ENCODE results near the gene RALA. TPM values are rescaled to one million over a fixed set of nuclear protein-coding genes. Genes with fewer than 3 reads are reported as not detected.
"Not testable (repeated sequence)": the region's sequence is repeated elsewhere in the genome, so short reads cannot be mapped to it uniquely, and the experiment has no call there.

RALA gene
- polyA plus RNA-seq, 6 donors from 2014 or later, result 28.2 to 52.2 (median 40.2) TPM

GRCh38 chr7:39667341-39667923 lies 44.1 kb downstream of the RALA start:
- Mint-ChIP-seq H3K9me3 (peaks cover 0 to 5% (median 2%) of the 10 kb centered on the region in 7 donors), H3K27me3 (no peaks in the 10 kb centered on the region), H3K4me1 (peaks cover 6 to 45% (median 26%) of the 10 kb centered on the region in 3 donors), H3K36me3 (peaks cover 15 to 16% of the 10 kb centered on the region in 2 donors), H3K27ac (peak overlapping the region in 2 of 6 donors; percentile 10 to 22), H3K4me3 (no peak overlapping the region)
- ATAC-seq (ENCODE audit: low read depth in 2 of 2) (no peak), DNase-seq (no peak)

- H3K4me3 Mint-ChIP-seq; H3K9me3 Mint-ChIP-seq; H3K36me3 Mint-ChIP-seq; ATAC-seq (ENCODE audit: low read depth in 2 of 2); H3K27me3 Mint-ChIP-seq; DNase-seq: not testable (repeated sequence)
- H3K4me1 Mint-ChIP-seq, result peaks cover 6 to 40% (median 29%) of the 10 kb centered on the region in 3 donors
- peak overlapping the region in 1 of 6 donors; percentile 26 for H3K27ac Mint-ChIP-seq
These were observed 44.9 kb downstream of the RALA start for GRCh38 chr7:39668280-39668679.

GRCh38 chr7:39670052-39670451 lies 46.7 kb downstream of the RALA start:
- Mint-ChIP-seq H3K36me3 (peaks cover 3% of the 10 kb centered on the region in 2 donors), H3K4me3 (no peak overlapping the region), H3K27me3 (no peaks in the 10 kb centered on the region), H3K4me1 (peaks cover 6 to 30% (median 23%) of the 10 kb centered on the region in 3 donors), H3K9me3 (no peaks in the 10 kb centered on the region), H3K27ac (peak overlapping the region in 1 of 6 donors; percentile 39)
- ATAC-seq (ENCODE audit: low read depth in 2 of 2), result no peak
- no peak for DNase-seq

- Mint-ChIP-seq H3K4me1 (peaks cover 6 to 31% (median 22%) of the 10 kb centered on the region in 3 donors), H3K9me3 (no peaks in the 10 kb centered on the region), H3K4me3 (no peak overlapping the region), H3K27me3 (no peaks in the 10 kb centered on the region), H3K36me3 (peaks cover 0 to 4% of the 10 kb centered on the region in 2 donors), H3K27ac (peak overlapping the region in 4 of 6 donors; percentile 4 to 97 (median 28))
- DNase-seq (no peak), ATAC-seq (ENCODE audit: low read depth in 2 of 2) (no peak)
These were observed 47.6 kb downstream of the RALA start for GRCh38 chr7:39670934-39671333.

- H3K27ac Mint-ChIP-seq, result no peak overlapping the region
- peaks cover 4 to 8% of the 10 kb centered on the region in 2 donors for H3K36me3 Mint-ChIP-seq
- peaks cover 0 to 6% (median 3%) of the 10 kb centered on the region in 7 donors for H3K9me3 Mint-ChIP-seq
- no peak overlapping the region for H3K4me3 Mint-ChIP-seq
- no peak for DNase-seq
- peaks cover 9 to 25% (median 22%) of the 10 kb centered on the region in 3 donors for H3K4me1 Mint-ChIP-seq
- no peak for ATAC-seq (ENCODE audit: low read depth in 2 of 2)
- H3K27me3 Mint-ChIP-seq, result no peaks in the 10 kb centered on the region
These were observed 48.8 kb downstream of the RALA start for GRCh38 chr7:39672176-39672575.

- peaks cover 0 to 6% (median 3%) of the 10 kb centered on the region in 7 donors for H3K9me3 Mint-ChIP-seq
- ATAC-seq (ENCODE audit: low read depth in 2 of 2), result no peak
- peak overlapping the region in 1 of 6 donors; percentile 30 for H3K27ac Mint-ChIP-seq
These were observed 50.5 kb downstream of the RALA start for GRCh38 chr7:39673868-39674267.

GRCh38 chr7:39674406-39674805 lies 51.0 kb downstream of the RALA start:
- no peak for ATAC-seq (ENCODE audit: low read depth in 2 of 2)

More at GRCh38 chr7:39673868-39674267, 50.5 kb downstream of the RALA start:
- Mint-ChIP-seq H3K27me3 (no peaks in the 10 kb centered on the region), H3K36me3 (peaks cover 4 to 8% of the 10 kb centered on the region in 2 donors), H3K4me3 (no peak overlapping the region), H3K4me1 (peaks cover 13 to 26% (median 20%) of the 10 kb centered on the region in 3 donors)
- DNase-seq, result no peak

GRCh38 chr7:39676346-39676745 lies 53.0 kb downstream of the RALA start:
- Mint-ChIP-seq H3K9me3 (peaks cover 0 to 6% (median 3%) of the 10 kb centered on the region in 7 donors), H3K4me1 (peaks cover 15 to 25% (median 18%) of the 10 kb centered on the region in 3 donors), H3K27ac (peak overlapping the region in 1 of 6 donors; percentile 73), H3K36me3 (peaks cover 4 to 8% of the 10 kb centered on the region in 2 donors), H3K4me3 (no peak overlapping the region), H3K27me3 (no peaks in the 10 kb centered on the region)
- DNase-seq (no peak), ATAC-seq (ENCODE audit: low read depth in 2 of 2) (no peak)

More at GRCh38 chr7:39674406-39674805, 51.0 kb downstream of the RALA start:
- Mint-ChIP-seq H3K4me3 (no peak overlapping the region), H3K27me3 (no peaks in the 10 kb centered on the region), H3K36me3 (peaks cover 4 to 8% of the 10 kb centered on the region in 2 donors), H3K4me1 (peaks cover 13 to 25% (median 21%) of the 10 kb centered on the region in 3 donors), H3K27ac (no peak overlapping the region), H3K9me3 (peaks cover 0 to 6% (median 3%) of the 10 kb centered on the region in 7 donors)
- DNase-seq, result no peak

GRCh38 chr7:39678930-39679709 lies 55.7 kb downstream of the RALA start:
- Mint-ChIP-seq H3K27ac (peak overlapping the region in 2 of 6 donors; percentile 30 to 53), H3K4me3 (no peak overlapping the region), H3K4me1 (peaks cover 24 to 50% (median 28%) of the 10 kb centered on the region in 3 donors), H3K36me3 (peaks cover 4 to 8% of the 10 kb centered on the region in 2 donors), H3K9me3 (peaks cover 0 to 6% (median 3%) of the 10 kb centered on the region in 7 donors), H3K27me3 (no peaks in the 10 kb centered on the region)
- ATAC-seq (ENCODE audit: low read depth in 2 of 2), result no peak
- no peak for DNase-seq

- H3K27me3 Mint-ChIP-seq; H3K4me3 Mint-ChIP-seq; H3K36me3 Mint-ChIP-seq; H3K27ac Mint-ChIP-seq; ATAC-seq (ENCODE audit: low read depth in 2 of 2); H3K9me3 Mint-ChIP-seq; DNase-seq: not testable (repeated sequence)
- H3K4me1 Mint-ChIP-seq, result peaks cover 24 to 53% (median 31%) of the 10 kb centered on the region in 3 donors
These were observed 56.5 kb downstream of the RALA start for GRCh38 chr7:39679874-39680273.

- no peak for ATAC-seq (ENCODE audit: low read depth in 2 of 2)
- Mint-ChIP-seq H3K4me1 (peaks cover 32 to 49% (median 35%) of the 10 kb centered on the region in 3 donors), H3K27ac (peak overlapping the region in 1 of 6 donors; percentile 22), H3K36me3 (peaks cover 0 to 2% of the 10 kb centered on the region in 2 donors), H3K27me3 (no peaks in the 10 kb centered on the region), H3K9me3 (peaks cover 0 to under 1% (median under 1%) of the 10 kb centered on the region in 7 donors), H3K4me3 (no peak overlapping the region)
- no peak for DNase-seq
These were observed 58.6 kb downstream of the RALA start for GRCh38 chr7:39681887-39682441.

- Mint-ChIP-seq H3K4me1 (peaks cover 31 to 45% (median 32%) of the 10 kb centered on the region in 3 donors), H3K27me3 (no peaks in the 10 kb centered on the region), H3K27ac (peak overlapping the region in 2 of 6 donors; percentile 2 to 94), H3K9me3 (no peaks in the 10 kb centered on the region), H3K36me3 (no peaks in the 10 kb centered on the region), H3K4me3 (no peak overlapping the region)
- DNase-seq (no peak), ATAC-seq (ENCODE audit: low read depth in 2 of 2) (no peak)
These were observed 60.0 kb downstream of the RALA start for GRCh38 chr7:39683216-39683845.

All from naive B cell (primary cell).